Neutrophil (primary cell): ENCODE data around the gene HTR4.
"Not testable (repeated sequence)": the region's sequence is repeated elsewhere in the genome, so short reads cannot be mapped to it uniquely, and the experiment has no call there.

Experiments used
- H3K27ac ChIP-seq: fragments of 200-600 bp; sonication (generic); 2 replicates; pipeline ENCODE4 v1.5.1; 2016; ENCODE audit warnings: mild to moderate bottlenecking, moderate library complexity
- H3K27me3 ChIP-seq: fragments of 200-600 bp; sonication (generic); 2 replicates; pipeline ENCODE4 v1.6.0; 2016; ENCODE audit warnings: mild to moderate bottlenecking
- H3K36me3 ChIP-seq: fragments of 200-600 bp; sonication (generic); 2 replicates; pipeline ENCODE4 v1.5.1; 2017
- H3K4me1 ChIP-seq, 2 experiments: fragments of 200-600 bp in 1 of 2; sonication (generic) in 1 of 2; 1 replicate in 1 of 2; 2 replicates in 1 of 2; pipeline versions ENCODE4 v1.5.1 to v1.6.1; 2013 to 2016; ENCODE audit warnings: low read depth in 1 of 2, low read length in 1 of 2, mild to moderate bottlenecking in 1 of 2, moderate library complexity in 1 of 2; ENCODE audit not compliant: control insufficient read depth in 1 of 2, insufficient read depth in 1 of 2
- H3K4me3 ChIP-seq, 2 experiments: fragments of 200-600 bp in 1 of 2; sonication (generic) in 1 of 2; 1 replicate in 1 of 2; 2 replicates in 1 of 2; pipeline ENCODE4 v1.5.1; 2013 to 2016; ENCODE audit warnings: low read depth in 1 of 2, low read length in 1 of 2, mild to moderate bottlenecking in 1 of 2, moderate library complexity in 1 of 2
- H3K9me3 ChIP-seq: fragments of 200-600 bp; sonication (generic); 2 replicates; pipeline ENCODE4 v1.5.1; 2016
- TF ChIP-seq, protein P1 (sequence below): fragments of 200-600 bp; sonication (generic); IDR thresholded peaks from 2 replicates; pipeline ENCODE4 v1.5.1; 2016; ENCODE audit warnings: antibody characterized with exemption

Gene HTR4

GRCh38 chr5:148477429-148477828 lies 176.9 kb downstream of the HTR4 start:
- Histone ChIP-seq H3K36me3 (no peaks in the 10 kb centered on the region), H3K9me3 (no peaks in the 10 kb centered on the region), H3K27ac (no peak overlapping the region), H3K4me1 (peaks cover 0 to 2% of the 10 kb centered on the region in 2 experiments), H3K4me3 (no peak overlapping the region), H3K27me3 (peaks cover 37% of the 10 kb centered on the region)
- TF ChIP-seq, protein P1, sequence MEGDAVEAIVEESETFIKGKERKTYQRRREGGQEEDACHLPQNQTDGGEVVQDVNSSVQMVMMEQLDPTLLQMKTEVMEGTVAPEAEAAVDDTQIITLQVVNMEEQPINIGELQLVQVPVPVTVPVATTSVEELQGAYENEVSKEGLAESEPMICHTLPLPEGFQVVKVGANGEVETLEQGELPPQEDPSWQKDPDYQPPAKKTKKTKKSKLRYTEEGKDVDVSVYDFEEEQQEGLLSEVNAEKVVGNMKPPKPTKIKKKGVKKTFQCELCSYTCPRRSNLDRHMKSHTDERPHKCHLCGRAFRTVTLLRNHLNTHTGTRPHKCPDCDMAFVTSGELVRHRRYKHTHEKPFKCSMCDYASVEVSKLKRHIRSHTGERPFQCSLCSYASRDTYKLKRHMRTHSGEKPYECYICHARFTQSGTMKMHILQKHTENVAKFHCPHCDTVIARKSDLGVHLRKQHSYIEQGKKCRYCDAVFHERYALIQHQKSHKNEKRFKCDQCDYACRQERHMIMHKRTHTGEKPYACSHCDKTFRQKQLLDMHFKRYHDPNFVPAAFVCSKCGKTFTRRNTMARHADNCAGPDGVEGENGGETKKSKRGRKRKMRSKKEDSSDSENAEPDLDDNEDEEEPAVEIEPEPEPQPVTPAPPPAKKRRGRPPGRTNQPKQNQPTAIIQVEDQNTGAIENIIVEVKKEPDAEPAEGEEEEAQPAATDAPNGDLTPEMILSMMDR = no peak

DNA sequence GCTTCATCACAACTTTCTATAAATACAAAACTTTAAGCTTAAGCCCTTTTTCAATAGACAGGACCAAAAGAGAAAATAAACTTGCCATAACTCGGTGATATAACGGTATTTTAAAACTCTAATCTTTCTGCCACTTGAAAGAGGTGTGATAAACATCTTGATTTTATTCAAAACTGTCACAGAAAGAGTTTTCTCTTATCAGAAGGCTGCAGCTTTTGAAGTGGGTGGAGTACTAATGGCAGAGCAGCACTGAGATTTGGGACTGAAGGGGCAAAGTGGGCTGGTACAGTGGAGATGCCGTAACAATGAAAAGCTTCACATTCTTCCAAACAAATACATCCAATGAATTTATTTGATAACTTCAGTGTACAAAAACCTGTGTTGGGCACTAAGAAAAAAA lies 178.0 kb downstream of the HTR4 start:
- Histone ChIP-seq H3K27ac (no peak overlapping the region), H3K4me1 (peaks cover 0 to 3% of the 10 kb centered on the region in 2 experiments), H3K9me3 (no peaks in the 10 kb centered on the region), H3K4me3 (no peak overlapping the region), H3K27me3 (peaks cover 37% of the 10 kb centered on the region), H3K36me3 (no peaks in the 10 kb centered on the region)
- TF ChIP-seq, protein P1 = no peak

GRCh38 chr5:148474025-148474511 lies 180.3 kb downstream of the HTR4 start:
- H3K4me3 ChIP-seq = no peak overlapping the region
- H3K27ac ChIP-seq = no peak overlapping the region

DNA sequence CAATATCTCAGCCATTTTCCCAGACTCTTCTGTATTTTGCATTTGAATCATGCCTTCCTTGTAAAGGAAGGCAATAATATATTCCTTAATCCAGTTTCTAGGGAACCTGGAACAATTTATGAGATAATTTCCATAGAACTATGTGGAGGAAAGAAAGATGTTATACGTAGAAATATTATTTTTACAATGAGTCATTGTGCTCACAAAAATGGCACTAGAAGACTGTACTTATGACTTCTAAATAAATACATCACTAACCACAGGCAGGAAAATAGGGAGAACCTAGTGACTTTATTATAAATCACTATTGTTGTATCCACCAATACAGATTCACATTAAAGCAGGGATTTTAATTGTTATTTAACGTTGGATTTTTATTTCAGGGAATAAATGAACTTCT lies 182.9 kb downstream of the HTR4 start:
- Histone ChIP-seq H3K9me3 (no peaks in the 10 kb centered on the region), H3K4me1 (peaks cover 4 to 11% of the 10 kb centered on the region in 2 experiments), H3K36me3 (no peaks in the 10 kb centered on the region), H3K27ac (no peak overlapping the region), H3K27me3 (peaks cover 9% of the 10 kb centered on the region), H3K4me3 (no peak overlapping the region)
- TF ChIP-seq, protein P1 = no peak

More at GRCh38 chr5:148474025-148474511, 180.3 kb downstream of the HTR4 start:
- H3K36me3 ChIP-seq = no peaks in the 10 kb centered on the region
- TF ChIP-seq, protein P1 = no peak
- H3K4me1 ChIP-seq = peaks cover 0 to 3% of the 10 kb centered on the region in 2 experiments
- H3K9me3 ChIP-seq = no peaks in the 10 kb centered on the region
- H3K27me3 ChIP-seq = peaks cover 35% of the 10 kb centered on the region

GRCh38 chr5:148469501-148469935 lies 184.8 kb downstream of the HTR4 start:
- Histone ChIP-seq H3K9me3 (no peaks in the 10 kb centered on the region), H3K4me3 (no peak overlapping the region), H3K27me3 (no peaks in the 10 kb centered on the region), H3K36me3 (no peaks in the 10 kb centered on the region), H3K27ac (no peak overlapping the region), H3K4me1 (peaks cover 19 to 25% of the 10 kb centered on the region in 2 experiments)
- TF ChIP-seq, protein P1 = no peak

- not testable (repeated sequence) for H3K4me3 ChIP-seq, H3K36me3 ChIP-seq, H3K27me3 ChIP-seq, H3K9me3 ChIP-seq, H3K27ac ChIP-seq
- H3K4me1 ChIP-seq = peaks cover 19 to 25% of the 10 kb centered on the region in 2 experiments
These were observed 185.6 kb downstream of the HTR4 start for GRCh38 chr5:148468746-148469145.
